AG09309 (cell line): Measurements from ENCODE around the gene OPN5.
"Not testable (repeated sequence)": the region's sequence is repeated elsewhere in the genome, so short reads cannot be mapped to it uniquely, and the experiment has no call there.

ENCODE experiments used
- DNase-seq: peaks from one replicate; pipeline ENCODE4 v3.0.0-alpha.2; 2010; ENCODE audit warnings: low read depth
- H3K4me3 ChIP-seq: 2 replicates; pipeline ENCODE4 v1.5.1; 2011; ENCODE audit warnings: mild to moderate bottlenecking, low read depth, low read length, moderate library complexity; ENCODE audit not compliant: control insufficient read depth
- TF ChIP-seq, protein P1 (sequence below): IDR thresholded peaks from 2 replicates; pipeline ENCODE4 v1.5.1; 2011; ENCODE audit warnings: mild to moderate bottlenecking, low read depth, low read length, inconsistent platforms; ENCODE audit not compliant: insufficient read depth, control insufficient read depth; ENCODE audit errors: missing control alignments

The OPN5 gene

GRCh38 chr6:47741807-47742206 lies 40.0 kb upstream of the OPN5 start:
- TF ChIP-seq, protein P1, sequence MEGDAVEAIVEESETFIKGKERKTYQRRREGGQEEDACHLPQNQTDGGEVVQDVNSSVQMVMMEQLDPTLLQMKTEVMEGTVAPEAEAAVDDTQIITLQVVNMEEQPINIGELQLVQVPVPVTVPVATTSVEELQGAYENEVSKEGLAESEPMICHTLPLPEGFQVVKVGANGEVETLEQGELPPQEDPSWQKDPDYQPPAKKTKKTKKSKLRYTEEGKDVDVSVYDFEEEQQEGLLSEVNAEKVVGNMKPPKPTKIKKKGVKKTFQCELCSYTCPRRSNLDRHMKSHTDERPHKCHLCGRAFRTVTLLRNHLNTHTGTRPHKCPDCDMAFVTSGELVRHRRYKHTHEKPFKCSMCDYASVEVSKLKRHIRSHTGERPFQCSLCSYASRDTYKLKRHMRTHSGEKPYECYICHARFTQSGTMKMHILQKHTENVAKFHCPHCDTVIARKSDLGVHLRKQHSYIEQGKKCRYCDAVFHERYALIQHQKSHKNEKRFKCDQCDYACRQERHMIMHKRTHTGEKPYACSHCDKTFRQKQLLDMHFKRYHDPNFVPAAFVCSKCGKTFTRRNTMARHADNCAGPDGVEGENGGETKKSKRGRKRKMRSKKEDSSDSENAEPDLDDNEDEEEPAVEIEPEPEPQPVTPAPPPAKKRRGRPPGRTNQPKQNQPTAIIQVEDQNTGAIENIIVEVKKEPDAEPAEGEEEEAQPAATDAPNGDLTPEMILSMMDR, result no peak
- no peak overlapping the region for H3K4me3 ChIP-seq
- DNase-seq, result no peak

GRCh38 chr6:47743744-47744143 lies 38.1 kb upstream of the OPN5 start:
- TF ChIP-seq, protein P1, result no peak
- H3K4me3 ChIP-seq, result no peak overlapping the region
- DNase-seq, result no peak

DNA sequence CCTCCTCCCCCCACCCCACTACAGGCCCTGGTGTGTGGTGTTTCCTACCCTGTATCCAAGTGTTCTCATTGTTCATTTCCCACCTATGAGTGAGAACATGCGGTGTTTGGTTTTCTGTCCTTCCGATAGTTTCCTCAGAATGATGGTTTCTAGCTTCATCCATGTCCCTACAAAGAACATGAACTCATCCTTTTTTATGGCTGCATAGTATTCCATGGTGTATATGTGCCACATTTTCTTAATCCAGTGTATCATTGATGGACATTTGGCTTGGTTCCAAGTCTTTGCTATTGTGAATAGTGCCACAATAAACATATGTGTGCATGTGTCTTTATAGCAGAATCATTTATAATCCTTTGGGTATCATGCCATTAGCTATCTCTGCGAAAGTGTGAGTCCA lies 36.6 kb upstream of the OPN5 start:
- H3K4me3 ChIP-seq, DNase-seq: not testable (repeated sequence)

DNA sequence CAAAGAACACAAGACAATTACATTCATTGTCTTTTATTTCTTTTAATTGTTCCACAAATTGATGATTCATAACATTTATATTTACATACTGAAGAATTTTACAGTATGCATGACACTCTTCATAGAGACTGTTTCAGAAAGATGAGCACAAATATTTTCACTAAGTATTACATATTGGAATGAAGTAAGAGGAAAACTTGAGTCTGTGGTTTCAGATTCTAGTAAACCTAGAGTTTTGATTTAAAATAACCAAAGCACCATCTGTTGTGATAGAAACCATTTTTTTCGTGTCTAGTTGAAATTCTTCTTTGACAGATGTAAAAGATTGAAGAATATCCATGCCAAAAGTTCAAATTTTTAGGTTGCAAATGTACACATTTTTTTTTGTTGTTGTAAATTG lies 32.1 kb upstream of the OPN5 start:
- DNase-seq, result no peak
- no peak overlapping the region for H3K4me3 ChIP-seq
- TF ChIP-seq, protein P1, result no peak

GRCh38 chr6:47752801-47753200 lies 29.0 kb upstream of the OPN5 start:
- H3K4me3 ChIP-seq, result no peak overlapping the region
- TF ChIP-seq, protein P1, result no peak
- no peak for DNase-seq

DNA sequence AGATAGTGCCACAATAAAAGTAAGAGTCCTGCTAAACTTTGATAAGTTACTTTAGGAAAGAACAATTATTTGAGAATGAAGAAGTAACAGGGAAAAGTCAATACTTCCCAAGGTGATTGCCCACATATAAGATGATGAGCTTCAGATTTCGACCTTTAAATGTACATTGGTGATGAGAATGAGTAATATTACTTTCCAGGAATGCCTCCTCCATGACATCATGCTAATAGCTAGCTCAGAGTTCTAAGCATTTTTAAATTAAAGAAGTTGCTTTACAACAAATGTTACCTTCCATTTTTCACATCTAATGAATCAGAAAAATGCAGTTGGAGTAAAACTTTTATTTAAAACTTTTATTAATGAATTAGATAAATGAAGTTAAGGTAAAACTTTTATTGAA lies 22.5 kb upstream of the OPN5 start:
- H3K4me3 ChIP-seq, result no peak overlapping the region
- TF ChIP-seq, protein P1, result no peak
- no peak for DNase-seq

- H3K4me3 ChIP-seq, result no peak overlapping the region
- no peak for DNase-seq
- TF ChIP-seq, protein P1, result no peak
These were observed 19.3 kb upstream of the OPN5 start for GRCh38 chr6:47762502-47762901.
